Measurements from ENCODE around the gene OLFML3. TPM values are rescaled to one million over a fixed set of nuclear protein-coding genes. Genes with fewer than 3 reads are reported as not detected.

Gene OLFML3
- total RNA-seq, 5 donors from 2014 or later (not counting 1 experiment from before 2014, with no cell fraction given) = 0.23 to 1.2 (median 0.63) TPM

DNA sequence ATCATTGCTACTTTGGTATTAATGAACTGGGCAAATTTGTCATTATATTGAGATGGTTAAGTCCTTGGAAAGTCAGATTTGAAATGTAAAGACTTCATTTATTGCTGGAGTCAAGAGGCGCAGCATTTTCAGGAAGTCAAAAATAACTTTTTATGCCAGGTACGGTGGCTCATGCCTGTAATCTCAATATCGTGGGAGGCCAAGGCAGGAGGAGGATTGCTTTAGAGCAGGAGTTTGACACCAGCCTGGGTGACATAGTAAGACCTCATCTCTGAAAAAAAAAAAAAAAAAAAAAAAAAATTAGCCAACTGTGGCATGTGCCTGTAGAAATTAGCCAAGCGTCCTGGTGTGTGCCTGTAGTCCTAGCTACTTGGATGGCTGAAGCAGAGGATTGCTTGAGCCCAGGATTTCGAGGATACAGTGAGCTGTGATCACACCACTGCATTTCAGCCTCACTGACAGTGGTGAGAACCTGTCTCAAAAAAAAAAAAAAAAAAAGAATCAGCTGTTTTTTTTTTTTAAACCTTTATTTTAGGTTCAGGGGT is 44.7 kb upstream of the OLFML3 start:
- ChIA-PET POLR2A (interaction anchor here (0.6 to 9.2 kb wide), 14 partner anchors 8 to 1580 kb away, joined by 3 to 221 read pairs (median 7); no protein-coding TSS in a partner anchor), CTCF (interaction anchor here (0.6 to 2.4 kb wide), 9 partner anchors 10 to 1226 kb away, joined by 3 to 9 read pairs (median 3); no protein-coding TSS in a partner anchor)
- Histone ChIP-seq H3K4me3 (ENCODE audit: control insufficient read depth in 1 of 2, extremely low read depth in 1 of 2, low read length in 1 of 2) (no peak overlapping the region), H3K9me3 (no peaks in the 10 kb centered on the region), H3K36me3 (ENCODE audit: control insufficient read depth in 2 of 2, extremely low read depth in 1 of 2, insufficient read depth in 1 of 2, low read length in 1 of 2) (no peaks in the 10 kb centered on the region), H3K27me3 (replicated peaks in 1 of 2; ENCODE audit: control insufficient read depth in 2 of 2, extremely low read depth in 1 of 2, insufficient read depth in 2 of 2, low read length in 1 of 2) (no peaks in the 10 kb centered on the region), H3K4me1 (ENCODE audit: control insufficient read depth in 1 of 2, extremely low read depth in 1 of 2, insufficient read depth in 2 of 2, low read length in 2 of 2) (peaks cover 52 to 64% of the 10 kb centered on the region in 2 experiments), H3K27ac (ENCODE audit: low read length) (peak overlapping the region; percentile 95)
- WGBS (ENCODE audit: insufficient coverage) = 50% methylated on average over 4 of the region's 5 CpGs
- H3K27ac Mint-ChIP-seq = peak overlapping the region; percentile 94 to 99
- H3K36me3 Mint-ChIP-seq = peaks cover 22% of the 10 kb centered on the region
- DNase-seq = no peak
- peaks cover 88 to 91% (median 89%) of the 10 kb centered on the region in 3 donors for H3K4me1 Mint-ChIP-seq
- peak overlapping the region; percentile 22 to 91 (median 89) for H3K4me3 Mint-ChIP-seq
- no peak for ATAC-seq (replicated peaks in 1 of 4)
- H3K9me3 Mint-ChIP-seq = no peaks in the 10 kb centered on the region
- no peaks in the 10 kb centered on the region for H3K27me3 Mint-ChIP-seq

DNA sequence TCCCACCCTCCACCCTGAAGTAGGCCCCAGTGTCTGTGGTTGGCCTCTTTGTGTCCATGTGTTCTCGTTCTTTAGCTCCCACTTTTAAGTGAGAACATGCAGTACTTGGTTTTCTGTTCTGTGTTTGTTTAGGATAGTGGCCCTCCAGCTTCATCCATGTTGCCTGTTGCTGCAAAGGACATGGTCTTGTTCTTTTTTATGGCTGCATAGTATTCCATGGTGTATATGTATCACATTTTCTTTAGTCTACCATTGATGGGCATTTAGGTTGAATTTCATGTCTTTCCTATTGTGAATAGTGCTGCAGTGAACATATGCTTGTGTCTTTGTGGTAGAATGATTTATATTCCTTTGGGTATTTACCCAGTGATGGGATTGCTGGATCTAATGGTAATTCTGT is 44.1 kb upstream of the OLFML3 start:
- Histone ChIP-seq H3K9me3 (no peaks in the 10 kb centered on the region), H3K4me1 (ENCODE audit: control insufficient read depth in 1 of 2, extremely low read depth in 1 of 2, insufficient read depth in 2 of 2, low read length in 2 of 2) (peaks cover 57 to 70% of the 10 kb centered on the region in 2 experiments), H3K27ac (ENCODE audit: low read length) (peak overlapping the region; percentile 54), H3K36me3 (ENCODE audit: control insufficient read depth in 2 of 2, extremely low read depth in 1 of 2, insufficient read depth in 1 of 2, low read length in 1 of 2) (no peaks in the 10 kb centered on the region), H3K4me3 (ENCODE audit: control insufficient read depth in 1 of 2, extremely low read depth in 1 of 2, low read length in 1 of 2) (no peak overlapping the region), H3K27me3 (replicated peaks in 1 of 2; ENCODE audit: control insufficient read depth in 2 of 2, extremely low read depth in 1 of 2, insufficient read depth in 2 of 2, low read length in 1 of 2) (no peaks in the 10 kb centered on the region)
- Mint-ChIP-seq H3K9me3 (no peaks in the 10 kb centered on the region), H3K27me3 (no peaks in the 10 kb centered on the region), H3K36me3 (peaks cover 22% of the 10 kb centered on the region), H3K27ac (peak overlapping the region; percentile 72 to 76), H3K4me1 (peaks cover 93 to 95% (median 94%) of the 10 kb centered on the region in 3 donors), H3K4me3 (peak overlapping the region in 1 of 3 donors; percentile 27)
- ATAC-seq (replicated peaks in 1 of 4) (no peak), DNase-seq (no peak)
- ChIA-PET CTCF (interaction anchor here (0.6 to 2.1 kb wide), 7 partner anchors 9 to 1227 kb away, joined by 3 to 9 read pairs (median 3); no protein-coding TSS in a partner anchor), POLR2A (interaction anchor here (0.6 to 9.2 kb wide), 14 partner anchors 8 to 1581 kb away, joined by 3 to 221 read pairs (median 7); no protein-coding TSS in a partner anchor)
- WGBS (ENCODE audit: insufficient coverage) = 88% methylated on average over 1 of the region's 1 CpG

DNA sequence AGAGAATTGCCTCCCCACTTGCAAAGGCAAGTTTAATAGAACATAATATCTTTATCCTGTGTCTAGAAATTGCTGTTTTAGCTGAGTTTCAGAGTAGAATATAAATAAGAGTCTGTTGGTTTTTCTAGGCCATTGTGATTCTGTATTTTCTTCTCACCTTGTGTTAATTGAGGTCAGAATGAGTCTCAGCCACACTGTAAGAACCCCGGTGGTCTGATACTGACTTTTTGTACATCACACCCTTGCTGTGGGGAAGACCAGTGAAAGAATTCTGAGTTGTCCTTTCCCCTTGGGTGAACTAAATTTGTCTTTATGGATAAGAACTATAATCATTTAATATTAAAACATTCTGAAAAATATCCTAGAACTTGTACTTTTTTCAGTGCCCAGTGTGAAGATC is 43.3 kb upstream of the OLFML3 start:
- WGBS (ENCODE audit: insufficient coverage) = no CpG with 5 or more reads among the region's 1 CpG
- Histone ChIP-seq H3K9me3 (no peaks in the 10 kb centered on the region), H3K27me3 (replicated peaks in 1 of 2; ENCODE audit: control insufficient read depth in 2 of 2, extremely low read depth in 1 of 2, insufficient read depth in 2 of 2, low read length in 1 of 2) (no peaks in the 10 kb centered on the region), H3K27ac (ENCODE audit: low read length) (peak overlapping the region; percentile 54), H3K36me3 (ENCODE audit: control insufficient read depth in 2 of 2, extremely low read depth in 1 of 2, insufficient read depth in 1 of 2, low read length in 1 of 2) (peaks cover under 1 to 2% of the 10 kb centered on the region in 2 donors), H3K4me3 (ENCODE audit: control insufficient read depth in 1 of 2, extremely low read depth in 1 of 2, low read length in 1 of 2) (no peak overlapping the region), H3K4me1 (ENCODE audit: control insufficient read depth in 1 of 2, extremely low read depth in 1 of 2, insufficient read depth in 2 of 2, low read length in 2 of 2) (peaks cover 59 to 74% of the 10 kb centered on the region in 2 experiments)
- DNase-seq (peak in 2 of 35 experiments; percentile 16 to 40), ATAC-seq (replicated peaks in 1 of 4) (no peak)
- ChIA-PET CTCF (interaction anchor here in 1 of 2 donors (0.7 to 2.1 kb wide), 2 partner anchors 11 to 68 kb away, joined by 3 to 9 read pairs; no protein-coding TSS in a partner anchor), POLR2A (interaction anchor here (1.0 to 9.2 kb wide), 3 partner anchors 10 to 100 kb away, joined by 3 to 221 read pairs (median 20); no protein-coding TSS in a partner anchor)
- peaks cover 93 to 95% (median 95%) of the 10 kb centered on the region in 3 donors for H3K4me1 Mint-ChIP-seq
- H3K4me3 Mint-ChIP-seq = peak overlapping the region in 1 of 3 donors; percentile 27
- H3K9me3 Mint-ChIP-seq = no peaks in the 10 kb centered on the region
- H3K36me3 Mint-ChIP-seq = peaks cover 30% of the 10 kb centered on the region
- peak overlapping the region; percentile 72 to 76 for H3K27ac Mint-ChIP-seq
- H3K27me3 Mint-ChIP-seq = no peaks in the 10 kb centered on the region

DNA sequence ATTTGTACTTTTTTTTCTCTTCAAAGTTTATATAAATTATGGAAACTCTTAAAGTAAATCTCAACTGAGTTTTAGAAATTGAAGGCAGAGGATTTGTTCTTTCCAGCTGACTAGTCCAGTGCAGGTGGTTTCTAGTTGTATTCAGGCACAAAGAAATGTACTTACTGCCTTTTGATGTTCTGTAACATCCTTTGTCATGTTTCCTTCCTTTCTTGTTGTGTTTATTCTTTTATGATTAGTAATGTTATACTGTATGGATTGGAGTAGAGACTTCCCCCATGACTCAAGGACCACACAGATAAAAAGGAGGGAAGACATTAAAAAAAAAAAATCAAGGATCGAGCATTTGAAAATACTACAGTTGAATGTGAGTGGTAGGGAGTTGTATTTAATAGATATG is 42.1 kb upstream of the OLFML3 start:
- Histone ChIP-seq H3K27ac (ENCODE audit: low read length) (no peak overlapping the region), H3K36me3 (ENCODE audit: control insufficient read depth in 2 of 2, extremely low read depth in 1 of 2, insufficient read depth in 1 of 2, low read length in 1 of 2) (peaks cover 4 to 10% of the 10 kb centered on the region in 2 donors), H3K9me3 (no peaks in the 10 kb centered on the region), H3K4me1 (ENCODE audit: control insufficient read depth in 1 of 2, extremely low read depth in 1 of 2, insufficient read depth in 2 of 2, low read length in 2 of 2) (peaks cover 65 to 73% of the 10 kb centered on the region in 2 experiments), H3K4me3 (ENCODE audit: control insufficient read depth in 1 of 2, extremely low read depth in 1 of 2, low read length in 1 of 2) (no peak overlapping the region), H3K27me3 (replicated peaks in 1 of 2; ENCODE audit: control insufficient read depth in 2 of 2, extremely low read depth in 1 of 2, insufficient read depth in 2 of 2, low read length in 1 of 2) (no peaks in the 10 kb centered on the region)
- POLR2A ChIA-PET = interaction anchor here (0.8 to 9.2 kb wide), 2 partner anchors 10 to 68 kb away, joined by 3 to 221 read pairs; no protein-coding TSS in a partner anchor
- Mint-ChIP-seq H3K36me3 (peaks cover 35% of the 10 kb centered on the region), H3K27me3 (no peaks in the 10 kb centered on the region), H3K4me3 (peak overlapping the region; percentile 39 to 90 (median 53)), H3K9me3 (no peaks in the 10 kb centered on the region), H3K27ac (peak overlapping the region; percentile 88 to 90), H3K4me1 (peaks cover 88 to 92% (median 90%) of the 10 kb centered on the region in 3 donors)
- no CpG with 5 or more reads among the region's 1 CpG for WGBS (ENCODE audit: insufficient coverage)
- DNase-seq = peak in 1 of 35 experiments; percentile 33
- peak in 3 of 4 experiments; percentile 24 to 39 (median 24) for ATAC-seq (replicated peaks in 1 of 4)
- CTCF ChIA-PET = interaction anchor here in 1 of 2 donors (0.6 to 1.4 kb wide), 3 partner anchors 9 to 26 kb away, joined by 3 to 6 read pairs (median 3); no protein-coding TSS in a partner anchor

DNA sequence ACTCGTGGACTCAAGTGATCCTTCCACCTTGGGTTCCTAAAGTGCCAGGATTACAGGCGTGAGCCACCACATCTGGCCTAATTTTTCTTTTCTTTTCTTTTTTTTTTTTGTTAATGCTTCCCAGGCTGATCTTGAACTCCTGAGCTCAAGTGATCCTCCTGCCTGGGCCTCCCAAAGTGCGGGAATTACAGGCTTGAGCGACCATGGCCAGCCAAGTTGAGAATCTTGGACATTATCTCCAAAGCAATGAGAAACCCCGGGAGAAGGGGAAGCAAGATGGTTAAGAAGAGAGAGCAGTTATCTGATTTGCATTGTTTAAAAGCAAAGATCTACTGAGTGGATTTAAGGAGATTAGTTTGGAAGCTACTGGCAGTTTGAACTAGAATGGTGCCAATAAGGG is 41.1 kb upstream of the OLFML3 start:
- Histone ChIP-seq H3K27ac (ENCODE audit: low read length) (peak overlapping the region; percentile 68), H3K27me3 (replicated peaks in 1 of 2; ENCODE audit: control insufficient read depth in 2 of 2, extremely low read depth in 1 of 2, insufficient read depth in 2 of 2, low read length in 1 of 2) (no peaks in the 10 kb centered on the region), H3K4me1 (ENCODE audit: control insufficient read depth in 1 of 2, extremely low read depth in 1 of 2, insufficient read depth in 2 of 2, low read length in 2 of 2) (peaks cover 60 to 66% of the 10 kb centered on the region in 2 experiments), H3K9me3 (no peaks in the 10 kb centered on the region), H3K4me3 (ENCODE audit: control insufficient read depth in 1 of 2, extremely low read depth in 1 of 2, low read length in 1 of 2) (no peak overlapping the region), H3K36me3 (ENCODE audit: control insufficient read depth in 2 of 2, extremely low read depth in 1 of 2, insufficient read depth in 1 of 2, low read length in 1 of 2) (peaks cover 4 to 14% of the 10 kb centered on the region in 2 donors)
- H3K27me3 Mint-ChIP-seq = no peaks in the 10 kb centered on the region
- peaks cover 32% of the 10 kb centered on the region for H3K36me3 Mint-ChIP-seq
- ChIA-PET CTCF (interaction anchor here in 1 of 2 donors (0.6 to 1.2 kb wide), 5 partner anchors 8 to 532 kb away, joined by 3 to 5 read pairs (median 4); no protein-coding TSS in a partner anchor), POLR2A (interaction anchor here (0.5 to 1.3 kb wide), 9 partner anchors 9 to 550 kb away, joined by 3 to 7 read pairs (median 4); no protein-coding TSS in a partner anchor)
- H3K9me3 Mint-ChIP-seq = no peaks in the 10 kb centered on the region
- WGBS (ENCODE audit: insufficient coverage) = 75% methylated on average over 4 of the region's 5 CpGs
- peak overlapping the region in 1 of 3 donors; percentile 90 for H3K4me3 Mint-ChIP-seq
- DNase-seq = no peak
- peak overlapping the region; percentile 88 to 90 for H3K27ac Mint-ChIP-seq
- no peak for ATAC-seq (replicated peaks in 1 of 4)
- H3K4me1 Mint-ChIP-seq = peaks cover 86 to 87% (median 86%) of the 10 kb centered on the region in 3 donors
